T1000 (cell line): Measurements from ENCODE around the gene TARS2.

ENCODE experiments used
- DNase-seq: peaks from one replicate; lab custom pipeline; 2025; ENCODE audit warnings: mixed read lengths; lab: John Stamatoyannopoulos, UW

The TARS2 gene

DNA sequence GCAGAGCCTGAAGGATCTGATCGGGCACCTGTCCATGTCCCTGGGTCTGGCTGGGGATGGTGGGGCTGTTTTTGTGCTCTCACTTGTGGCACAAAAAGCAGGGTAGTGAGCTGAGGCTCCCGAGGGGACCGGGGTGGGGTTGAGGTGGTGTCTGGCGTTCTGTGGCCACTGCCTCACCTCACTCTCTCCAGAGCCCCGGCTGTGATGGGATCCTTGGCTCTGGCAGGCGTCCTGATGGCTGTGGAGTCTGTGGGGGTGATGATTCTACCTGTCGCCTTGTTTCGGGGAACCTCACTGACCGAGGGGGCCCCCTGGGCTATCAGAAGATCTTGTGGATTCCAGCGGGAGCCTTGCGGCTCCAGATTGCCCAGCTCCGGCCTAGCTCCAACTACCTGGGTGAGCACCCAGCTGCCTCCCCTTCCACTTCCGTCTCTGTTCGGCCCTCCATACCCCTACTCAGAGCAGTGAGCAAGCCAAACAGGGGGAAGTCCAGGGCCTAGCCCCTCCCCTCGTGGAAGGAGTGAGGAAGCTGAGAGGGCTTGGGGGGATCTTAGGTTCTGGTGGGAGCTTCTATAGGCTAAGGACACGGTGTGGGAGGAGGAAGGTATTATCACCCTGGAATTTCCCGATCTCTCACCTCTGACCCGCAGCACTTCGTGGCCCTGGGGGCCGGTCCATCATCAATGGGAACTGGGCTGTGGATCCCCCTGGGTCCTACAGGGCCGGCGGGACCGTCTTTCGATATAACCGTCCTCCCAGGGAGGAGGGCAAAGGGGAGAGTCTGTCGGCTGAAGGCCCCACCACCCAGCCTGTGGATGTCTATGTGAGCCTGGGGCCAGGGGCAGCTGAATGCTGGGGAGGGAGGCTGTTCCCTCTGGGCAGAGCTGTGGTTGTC, 69.0 kb downstream of the TARS2 start:
- DNase-seq, result no peak

DNA sequence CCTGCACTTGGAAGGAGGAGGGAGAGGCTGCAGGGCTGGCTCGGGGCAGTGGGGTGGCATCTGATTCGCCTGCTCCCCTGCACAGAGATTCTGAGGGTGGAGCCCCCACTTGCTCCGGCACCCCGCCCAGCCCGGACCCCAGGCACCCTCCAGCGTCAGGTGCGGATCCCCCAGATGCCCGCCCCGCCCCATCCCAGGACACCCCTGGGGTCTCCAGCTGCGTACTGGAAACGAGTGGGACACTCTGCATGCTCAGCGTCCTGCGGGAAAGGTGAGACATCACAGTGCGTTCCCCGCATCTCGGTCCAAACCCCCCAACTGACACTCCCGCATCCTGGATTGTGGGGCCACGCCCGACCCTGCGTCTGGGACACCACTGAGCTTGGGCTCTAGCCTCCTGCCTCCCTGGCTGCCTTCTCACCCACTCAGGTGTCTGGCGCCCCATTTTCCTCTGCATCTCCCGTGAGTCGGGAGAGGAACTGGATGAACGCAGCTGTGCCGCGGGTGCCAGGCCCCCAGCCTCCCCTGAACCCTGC, 69.9 kb downstream of the TARS2 start:
- DNase-seq, result no peak
